ENCODE data around the gene RB1.
"Not testable (repeated sequence)": the region's sequence is repeated elsewhere in the genome, so short reads cannot be mapped to it uniquely, and the experiment has no call there.

RB1 gene

DNA sequence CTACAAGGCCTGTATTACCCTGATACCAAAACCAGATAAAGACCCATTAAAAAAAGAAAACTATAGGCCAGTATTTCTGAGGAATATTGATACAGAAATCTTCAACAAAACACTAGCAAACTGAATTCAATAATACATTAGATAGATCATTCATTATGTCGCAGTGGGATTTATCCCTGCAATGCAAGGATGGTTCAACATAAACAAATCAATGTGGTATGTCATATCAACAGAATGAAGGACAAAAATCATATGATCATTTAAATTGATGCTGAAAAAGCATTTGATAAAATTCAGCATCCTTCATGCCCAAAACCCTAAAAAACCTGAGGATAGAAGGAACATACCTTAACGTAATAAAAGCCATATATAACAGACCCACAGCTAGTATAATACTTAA lies 50.0 kb downstream of the RB1 start:
- ChIA-PET POLR2A (ENCODE audit: low non-redundant PET) (interaction anchor here (0.5 kb wide), 1 partner anchor 51 kb away, joined by 7 read pairs; no protein-coding TSS in a partner anchor), CTCF (interaction anchor here (0.8 kb wide), 1 partner anchor 10 kb away, joined by 3 read pairs; no protein-coding TSS in a partner anchor)
- no peak for TF ChIP-seq CTCF (conservative IDR thresholded peaks at IDR 0.05; ENCODE audit: low read depth)
- DNase-seq (ENCODE audit: low spot score) = no peak
- H3K27ac ChIP-seq = no peak overlapping the region

GRCh38 chr13:48355524-48355923 lies 52.0 kb downstream of the RB1 start:
- DNase-seq (ENCODE audit: low spot score); CTCF ChIA-PET; H3K27ac ChIP-seq; POLR2A ChIA-PET (ENCODE audit: low non-redundant PET): not testable (repeated sequence)

- no peak for DNase-seq (ENCODE audit: low spot score)
- CTCF ChIA-PET = interaction anchor here (0.6 to 1.2 kb wide), 2 partner anchors 10 to 22 kb away, joined by 3 to 4 read pairs; no protein-coding TSS in a partner anchor
- no peak for TF ChIP-seq CTCF (conservative IDR thresholded peaks at IDR 0.05; ENCODE audit: low read depth)
- POLR2A ChIA-PET (ENCODE audit: low non-redundant PET) = no interaction called here
- no peak overlapping the region for H3K27ac ChIP-seq
These were observed 53.2 kb downstream of the RB1 start for GRCh38 chr13:48356750-48357149.

GRCh38 chr13:48369988-48370387 lies 66.4 kb downstream of the RB1 start:
- no peak for TF ChIP-seq CTCF (conservative IDR thresholded peaks at IDR 0.05; ENCODE audit: low read depth)
- no peak for DNase-seq (ENCODE audit: low spot score)
- ChIA-PET POLR2A (ENCODE audit: low non-redundant PET) (no interaction called here), CTCF (no interaction called here)
- no peak overlapping the region for H3K27ac ChIP-seq

DNA sequence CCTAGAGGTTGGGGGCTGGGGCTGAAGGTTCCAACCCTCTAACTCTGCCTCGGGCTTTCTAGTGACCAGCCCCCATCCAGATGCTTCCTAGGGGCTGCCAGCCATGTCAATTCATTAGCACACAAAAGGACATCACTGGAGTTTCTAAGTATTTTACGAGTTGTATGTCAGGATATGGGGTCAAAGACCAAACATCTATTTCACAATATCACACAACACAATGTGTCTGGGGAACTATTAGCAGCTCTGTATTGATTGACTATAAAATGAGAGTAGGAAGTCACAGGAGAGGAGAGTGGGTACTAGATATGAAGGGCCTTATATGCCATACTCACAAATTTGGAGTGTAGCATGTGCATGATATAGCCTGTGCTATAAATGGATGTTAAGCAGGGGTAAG lies 67.3 kb downstream of the RB1 start:
- H3K27ac ChIP-seq = no peak overlapping the region
- ChIA-PET POLR2A (ENCODE audit: low non-redundant PET) (no interaction called here), CTCF (no interaction called here)
- TF ChIP-seq CTCF (conservative IDR thresholded peaks at IDR 0.05; ENCODE audit: low read depth) = no peak
- no peak for DNase-seq (ENCODE audit: low spot score)

GRCh38 chr13:48377857-48378256 lies 74.3 kb downstream of the RB1 start:
- no peak for TF ChIP-seq CTCF (conservative IDR thresholded peaks at IDR 0.05; ENCODE audit: low read depth)
- no peak for DNase-seq (ENCODE audit: low spot score)
- POLR2A ChIA-PET (ENCODE audit: low non-redundant PET) = interaction anchor here (0.6 kb wide), 1 partner anchor 145 kb away, joined by 6 read pairs; the partner anchor contains the start of gene ITM2B
- CTCF ChIA-PET = interaction anchor here (0.6 kb wide), 1 partner anchor 1597 kb away, joined by 3 read pairs; no protein-coding TSS in a partner anchor
- H3K27ac ChIP-seq = no peak overlapping the region

GRCh38 chr13:48380581-48380980 lies 77.0 kb downstream of the RB1 start:
- CTCF ChIA-PET = interaction anchor here (0.7 kb wide), 1 partner anchor 18 kb away, joined by 3 read pairs; no protein-coding TSS in a partner anchor
- no peak overlapping the region for H3K27ac ChIP-seq
- POLR2A ChIA-PET (ENCODE audit: low non-redundant PET) = no interaction called here
- no peak for TF ChIP-seq CTCF (conservative IDR thresholded peaks at IDR 0.05; ENCODE audit: low read depth)
- no peak for DNase-seq (ENCODE audit: low spot score)

Data from RWPE1 (cell line).